Naive thymus-derived CD8-positive, alpha-beta T cell (primary cell): Measurements from ENCODE around the gene DPEP3. TPM values are rescaled to one million over a fixed set of nuclear protein-coding genes. Genes with fewer than 3 reads are reported as not detected.

ENCODE experiments used
- ATAC-seq, 2 donors: fragments of 150-1000 bp; cut with Tn5 transposase in 1 of 2; sonication (Bioruptor Pico), chemical (Tn5 transposase) in 1 of 2; 1 replicate in 1 of 2; 2 replicates in 1 of 2; pipeline ENCODE4 v1.10.0; 2021; ENCODE audit warnings: mild to moderate bottlenecking in 2 of 2, moderate library complexity in 2 of 2
- POLR2A ChIA-PET: fragments of 350-600 bp; sonication (Branson Sonifier 250); formaldehyde crosslinking; loops from one replicate; lab custom pipeline; 2021; ENCODE audit warnings: antibody characterized with exemption; lab: Charles Lee
- DNase-seq, 10 donors: peaks; one replicate each; pipeline versions ENCODE4 v3.0.0 to v3.0.0-alpha.2; 2020 to 2022
- H3K27ac Mint-ChIP-seq, 10 donors: one replicate each; pipeline ENCODE4 v1.8.0; 2020 to 2022; ENCODE audit warnings: mild to moderate bottlenecking in 10 of 10, mixed read lengths in 10 of 10, moderate library complexity in 4 of 10, inconsistent platforms in 1 of 10
- H3K27me3 Mint-ChIP-seq, 5 donors: one replicate each; pipeline ENCODE4 v1.8.0; 2021 to 2022; ENCODE audit warnings: mixed read lengths in 5 of 5
- H3K36me3 Mint-ChIP-seq, 3 donors: one replicate each; pipeline ENCODE4 v1.8.0; 2020 to 2022; ENCODE audit warnings: mixed read lengths in 3 of 3, mild to moderate bottlenecking in 2 of 3, inconsistent platforms in 1 of 3
- H3K4me1 Mint-ChIP-seq, 4 donors: one replicate each; pipeline ENCODE4 v1.8.0; 2021 to 2022; ENCODE audit warnings: mixed read lengths in 4 of 4
- H3K4me3 Mint-ChIP-seq, 10 donors: one replicate each; pipeline ENCODE4 v1.8.0; 2020 to 2022; ENCODE audit warnings: mild to moderate bottlenecking in 10 of 10, mixed read lengths in 10 of 10, moderate library complexity in 6 of 10, inconsistent platforms in 1 of 10
- H3K9me3 Mint-ChIP-seq, 9 donors: one replicate each; pipeline ENCODE4 v1.8.0; 2020 to 2022; ENCODE audit warnings: mixed read lengths in 9 of 9, mild to moderate bottlenecking in 3 of 9, inconsistent platforms in 1 of 9, moderate library complexity in 1 of 9
- polyA plus RNA-seq, 3 donors: library from polyadenylated mRNA; unstranded; fragments of 300-500 nt; fragmentation: Illumina TruSeq; gene quantifications; one replicate each; pipeline ENCODE4 v1.2.3, GENCODE V29; 2021
- total RNA-seq, 8 experiments: library from RNA in 2 of 8; stranded (reverse) in 2 of 8; gene quantifications; one replicate each; pipeline ENCODE4 v1.2.3 and lab custom pipeline; 2021 to 2026

Gene DPEP3
- total and polyA plus RNA-seq, 5 experiments from 2014 or later = 0.50 to 3.1 (median 1.5) TPM

- Mint-ChIP-seq H3K4me3 (peak overlapping the region; percentile 82 to 94 (median 90)), H3K36me3 (peaks cover 0 to 10% (median 0%) of the 10 kb centered on the region in 3 donors)
- peak; percentile 90 to 91 for ATAC-seq
Observed at GRCh38 chr16:67993207-67994039, 13.1 kb upstream of the DPEP3 start.

GRCh38 chr16:67992661-67993206 is 12.4 kb upstream of the DPEP3 start:
- Mint-ChIP-seq H3K4me1 (peaks cover 25 to 56% (median 44%) of the 10 kb centered on the region in 4 donors), H3K9me3 (peaks cover 0 to 4% (median 0%) of the 10 kb centered on the region in 9 donors), H3K27me3 (no peaks in the 10 kb centered on the region), H3K36me3 (peaks cover 0 to 10% (median 0%) of the 10 kb centered on the region in 3 donors), H3K27ac (peak overlapping the region; percentile 68 to 99 (median 94)), H3K4me3 (peak overlapping the region; percentile 14 to 94 (median 84))
- DNase-seq (no peak), ATAC-seq (peak in 1 of 2 donors; percentile 6)
- POLR2A ChIA-PET = interaction anchor here (0.5 to 7.0 kb wide), 9 partner anchors 7 to 273 kb away, joined by 3 to 48 read pairs (median 4); partner anchors contain the start of genes DDX28, DPEP2 and DUS2

More at GRCh38 chr16:67993207-67994039, 13.1 kb upstream of the DPEP3 start:
- POLR2A ChIA-PET = interaction anchor here (0.6 to 17.7 kb wide), 11 partner anchors 10 to 272 kb away, joined by 3 to 447 read pairs (median 4); partner anchors contain the start of genes DDX28, DPEP2NB, DUS2 and NFATC3
- Mint-ChIP-seq H3K9me3 (peaks cover 0 to 4% (median 0%) of the 10 kb centered on the region in 9 donors), H3K27me3 (no peaks in the 10 kb centered on the region), H3K4me1 (peaks cover 20 to 56% (median 44%) of the 10 kb centered on the region in 4 donors), H3K27ac (peak overlapping the region; percentile 92 to 99 (median 97))
- DNase-seq = peak; percentile 71 to 87 (median 82)

- Mint-ChIP-seq H3K36me3 (peaks cover 0 to 10% (median 0%) of the 10 kb centered on the region in 3 donors), H3K9me3 (peaks cover 0 to 2% (median 0%) of the 10 kb centered on the region in 9 donors), H3K4me3 (no peak overlapping the region), H3K27me3 (no peaks in the 10 kb centered on the region), H3K27ac (peak overlapping the region in 6 of 10 donors; percentile 2 to 73 (median 61)), H3K4me1 (peaks cover 23 to 36% (median 31%) of the 10 kb centered on the region in 4 donors)
- DNase-seq (no peak), ATAC-seq (no peak)
- POLR2A ChIA-PET = interaction anchor here (0.9 to 1.4 kb wide), 5 partner anchors 9 to 51 kb away, joined by 3 to 6 read pairs (median 3); no protein-coding TSS in a partner anchor
Observed at GRCh38 chr16:67990018-67990386, 9.7 kb upstream of the DPEP3 start.

GRCh38 chr16:67989322-67990017 is 9.2 kb upstream of the DPEP3 start:
- peaks cover 0 to 10% (median 0%) of the 10 kb centered on the region in 3 donors for H3K36me3 Mint-ChIP-seq
- POLR2A ChIA-PET = interaction anchor here (0.5 to 1.4 kb wide), 8 partner anchors 8 to 72 kb away, joined by 3 to 6 read pairs (median 3); no protein-coding TSS in a partner anchor
- H3K4me3 Mint-ChIP-seq = no peak overlapping the region
- ATAC-seq (no peak), DNase-seq (no peak)
- peaks cover 22 to 36% (median 32%) of the 10 kb centered on the region in 4 donors for H3K4me1 Mint-ChIP-seq
- no peaks in the 10 kb centered on the region for H3K27me3 Mint-ChIP-seq
- H3K9me3 Mint-ChIP-seq = no peaks in the 10 kb centered on the region
- H3K27ac Mint-ChIP-seq = peak overlapping the region in 7 of 10 donors; percentile 10 to 94 (median 59)

GRCh38 chr16:67988675-67989074 is 8.4 kb upstream of the DPEP3 start:
- H3K9me3 Mint-ChIP-seq = no peaks in the 10 kb centered on the region
- H3K27me3 Mint-ChIP-seq = no peaks in the 10 kb centered on the region
- no peak for ATAC-seq
- H3K4me3 Mint-ChIP-seq = no peak overlapping the region
- H3K4me1 Mint-ChIP-seq = peaks cover 22 to 40% (median 33%) of the 10 kb centered on the region in 4 donors
- H3K27ac Mint-ChIP-seq = peak overlapping the region in 9 of 10 donors; percentile 24 to 94 (median 54)
- POLR2A ChIA-PET = interaction anchor here (0.7 to 2.1 kb wide), 5 partner anchors 17 to 72 kb away, joined by 3 to 7 read pairs (median 4); no protein-coding TSS in a partner anchor
- no peak for DNase-seq
- H3K36me3 Mint-ChIP-seq = peaks cover 0 to 10% (median 0%) of the 10 kb centered on the region in 3 donors

- no peaks in the 10 kb centered on the region for H3K9me3 Mint-ChIP-seq
- peak overlapping the region; percentile 53 to 94 (median 82) for H3K27ac Mint-ChIP-seq
Observed at GRCh38 chr16:67987460-67988160, 7.3 kb upstream of the DPEP3 start.

GRCh38 chr16:67986949-67987348 is 6.7 kb upstream of the DPEP3 start:
- peak overlapping the region in 3 of 10 donors; percentile 15 to 77 (median 67) for H3K27ac Mint-ChIP-seq
- H3K9me3 Mint-ChIP-seq = no peaks in the 10 kb centered on the region
- DNase-seq (no peak), ATAC-seq (no peak)
- POLR2A ChIA-PET = interaction anchor here (0.5 to 2.1 kb wide), 7 partner anchors 13 to 480 kb away, joined by 3 to 7 read pairs (median 3); no protein-coding TSS in a partner anchor
- H3K4me1 Mint-ChIP-seq = peaks cover 22 to 37% (median 28%) of the 10 kb centered on the region in 4 donors
- no peaks in the 10 kb centered on the region for H3K27me3 Mint-ChIP-seq
- peaks cover 0 to 10% (median 0%) of the 10 kb centered on the region in 3 donors for H3K36me3 Mint-ChIP-seq
- H3K4me3 Mint-ChIP-seq = no peak overlapping the region

More at GRCh38 chr16:67987460-67988160, 7.3 kb upstream of the DPEP3 start:
- Mint-ChIP-seq H3K27me3 (no peaks in the 10 kb centered on the region), H3K4me3 (peak overlapping the region in 1 of 10 donors; percentile 34), H3K4me1 (peaks cover 22 to 42% (median 32%) of the 10 kb centered on the region in 4 donors), H3K36me3 (peaks cover 0 to 10% (median 0%) of the 10 kb centered on the region in 3 donors)
- POLR2A ChIA-PET = interaction anchor here (0.5 to 2.1 kb wide), 6 partner anchors 12 to 102 kb away, joined by 3 to 7 read pairs (median 3); no protein-coding TSS in a partner anchor
- DNase-seq = no peak
- no peak for ATAC-seq

- Mint-ChIP-seq H3K27me3 (no peaks in the 10 kb centered on the region), H3K4me3 (no peak overlapping the region), H3K9me3 (no peaks in the 10 kb centered on the region), H3K4me1 (peaks cover 11 to 24% (median 21%) of the 10 kb centered on the region in 4 donors), H3K36me3 (no peaks in the 10 kb centered on the region), H3K27ac (peak overlapping the region in 1 of 10 donors; percentile 56)
- DNase-seq = no peak
- ATAC-seq = no peak
- POLR2A ChIA-PET = interaction anchor here (0.6 to 2.3 kb wide), 6 partner anchors 10 to 46 kb away, joined by 3 to 9 read pairs (median 4); partner anchors contain the start of gene PSMB10
Observed at GRCh38 chr16:67982011-67982696, 1.9 kb upstream of the DPEP3 start.

- Mint-ChIP-seq H3K4me3 (no peak overlapping the region), H3K27ac (peak overlapping the region in 1 of 10 donors; percentile 7), H3K4me1 (peaks cover under 1 to 6% (median 4%) of the 10 kb centered on the region in 4 donors), H3K36me3 (no peaks in the 10 kb centered on the region), H3K9me3 (no peaks in the 10 kb centered on the region), H3K27me3 (no peaks in the 10 kb centered on the region)
- ATAC-seq (no peak), DNase-seq (no peak)
- POLR2A ChIA-PET = interaction anchor here (0.5 to 1.3 kb wide), 3 partner anchors 9 to 474 kb away, joined by 3 to 4 read pairs (median 4); partner anchors contain the start of gene SLC12A4
Observed at GRCh38 chr16:67977469-67978227, 2.7 kb downstream of the DPEP3 start.

- Mint-ChIP-seq H3K36me3 (no peaks in the 10 kb centered on the region), H3K27ac (no peak overlapping the region), H3K4me1 (peaks cover 0 to 7% (median 4%) of the 10 kb centered on the region in 4 donors), H3K9me3 (no peaks in the 10 kb centered on the region), H3K27me3 (no peaks in the 10 kb centered on the region), H3K4me3 (no peak overlapping the region)
- no peak for DNase-seq
- ATAC-seq = no peak
- POLR2A ChIA-PET = no interaction called here
Observed at GRCh38 chr16:67977005-67977404, 3.3 kb downstream of the DPEP3 start.
